D341Med (cell line): Measurements from ENCODE around the gene IRF2.
"Not testable (repeated sequence)": the region's sequence is repeated elsewhere in the genome, so short reads cannot be mapped to it uniquely, and the experiment has no call there.

ENCODE experiments used
- DNase-seq: peaks from one replicate; pipeline ENCODE4 v3.0.0; 2012; ENCODE audit warnings: low spot score

IRF2 gene

DNA sequence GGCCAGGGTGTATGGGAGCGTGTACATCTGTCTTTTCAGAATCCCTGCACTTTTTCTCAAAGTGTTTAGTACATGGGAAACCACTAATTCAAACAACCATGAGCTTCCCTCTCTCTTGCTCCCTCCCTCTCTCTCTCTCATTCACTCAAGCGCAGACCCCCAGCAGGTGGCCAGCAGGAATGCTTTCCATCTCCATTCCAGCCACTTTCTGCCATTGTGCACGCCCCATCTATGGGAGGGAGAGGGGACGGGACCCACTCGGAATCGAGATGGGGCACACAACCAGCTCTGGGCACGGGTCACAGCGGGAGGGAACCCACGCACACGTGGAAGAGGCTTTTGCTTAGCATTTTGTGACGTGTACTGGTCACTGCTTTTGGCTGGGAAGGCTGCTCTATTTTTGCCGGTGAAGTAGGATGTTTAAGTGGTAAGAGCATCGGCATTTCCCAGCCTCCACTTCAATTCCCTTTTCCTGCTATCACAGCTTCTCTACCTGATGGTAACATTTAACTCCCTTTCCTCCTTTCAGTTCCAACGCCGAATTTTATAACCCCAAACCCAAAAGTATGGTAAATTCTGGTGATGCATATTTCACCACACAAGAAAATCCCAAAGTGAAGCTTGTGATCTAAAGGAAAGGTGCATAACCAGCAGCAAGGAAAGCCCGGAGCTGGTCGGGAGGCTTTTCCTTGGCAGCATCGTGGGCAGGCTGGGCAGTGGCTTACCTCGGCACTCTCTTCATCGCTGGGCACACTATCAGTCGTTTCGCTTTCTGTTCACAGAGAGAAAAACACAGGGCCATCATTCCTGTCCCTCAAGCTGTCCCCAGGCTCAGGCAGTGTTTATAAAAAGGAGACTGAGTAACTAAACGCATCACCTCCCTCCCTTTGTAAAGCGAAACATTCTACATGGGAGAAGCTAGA is 84.1 kb downstream of the IRF2 start:
- DNase-seq: no peak

DNA sequence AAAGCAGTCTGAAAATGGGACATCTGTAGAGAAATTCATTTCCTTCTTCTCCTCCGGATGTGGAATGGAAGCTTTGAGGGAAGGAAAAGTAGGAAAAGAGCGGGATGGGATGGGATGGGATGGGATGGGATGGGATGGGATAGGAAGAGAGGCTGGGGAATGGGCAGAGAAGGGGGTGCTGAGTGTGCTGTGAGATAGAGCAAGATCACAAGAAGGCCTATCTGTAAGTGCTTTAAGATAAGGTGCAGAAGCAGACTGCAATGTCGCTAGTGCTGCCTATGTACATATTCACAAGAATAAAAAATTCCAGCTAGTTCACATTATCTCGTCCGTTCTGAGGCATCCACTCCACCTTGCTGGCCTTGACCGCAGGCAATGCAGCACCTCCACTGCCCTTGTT is 86.2 kb downstream of the IRF2 start:
- no peak for DNase-seq

DNA sequence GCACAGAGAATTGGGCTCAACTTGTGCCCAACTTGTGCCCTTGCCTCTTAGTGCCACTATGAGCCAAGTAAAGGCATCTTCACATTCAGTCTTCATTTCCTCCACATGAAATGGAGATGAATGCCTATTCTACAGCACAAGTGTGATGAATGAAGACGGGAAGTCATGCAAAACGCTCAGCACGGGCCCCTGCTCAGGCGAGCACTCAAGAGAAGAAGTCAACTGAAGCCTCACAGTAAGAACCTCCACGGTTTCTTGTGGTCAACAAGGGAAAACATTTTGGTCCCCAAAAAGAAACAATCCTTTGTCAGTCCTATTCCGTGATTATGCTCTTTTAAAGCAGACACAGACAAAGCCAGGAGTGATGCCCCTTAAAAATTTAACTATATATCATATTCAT is 87.0 kb downstream of the IRF2 start:
- no peak for DNase-seq

DNA sequence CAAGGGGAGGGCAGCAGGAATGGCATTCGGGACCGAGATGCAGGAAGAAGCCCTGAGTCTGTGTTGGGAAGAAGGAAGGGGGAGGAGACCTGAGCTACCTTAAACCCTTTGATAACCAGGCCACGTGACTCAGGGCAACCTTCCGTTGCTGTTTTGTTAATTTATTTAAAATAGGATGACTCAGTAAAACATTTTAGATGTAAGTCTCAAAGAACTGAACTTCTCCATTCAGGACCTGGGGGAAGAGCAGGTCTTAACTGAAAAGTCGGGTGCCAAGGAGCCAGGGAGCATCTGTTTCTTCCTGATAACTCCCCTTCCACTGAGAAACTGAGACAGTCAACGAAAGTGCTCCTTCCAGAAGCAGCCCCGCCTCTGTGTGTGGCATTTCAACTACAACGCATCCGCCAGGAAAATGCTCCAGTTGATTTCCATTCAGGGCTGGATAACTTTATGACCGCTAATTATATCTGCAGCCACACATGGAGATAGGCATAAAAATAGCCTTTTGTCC is 88.0 kb downstream of the IRF2 start:
- no peak for DNase-seq

DNA sequence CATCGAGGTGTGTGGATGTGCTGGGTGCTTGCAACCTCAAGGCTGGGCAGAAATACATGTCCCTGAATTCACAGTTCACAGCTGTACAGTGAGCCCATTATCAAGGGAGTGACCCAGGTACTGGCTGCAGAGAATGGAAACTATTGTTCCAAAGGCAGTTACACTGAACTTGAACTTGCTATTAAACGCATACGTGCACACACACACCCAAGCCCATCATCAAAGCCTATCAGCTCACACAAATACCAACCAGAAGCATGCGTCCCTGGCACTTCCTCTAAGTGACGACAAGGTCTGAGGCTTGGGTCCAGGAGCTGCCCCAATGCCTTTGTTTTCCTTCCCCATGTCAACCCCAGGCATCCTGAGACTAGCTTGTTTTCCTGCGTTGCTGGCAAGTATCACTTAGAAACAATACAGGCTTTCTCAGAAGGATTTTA is 88.6 kb downstream of the IRF2 start:
- DNase-seq: no peak

- DNase-seq: no peak
Observed at GRCh38 chr4:184384810-184385557, 89.4 kb downstream of the IRF2 start.

DNA sequence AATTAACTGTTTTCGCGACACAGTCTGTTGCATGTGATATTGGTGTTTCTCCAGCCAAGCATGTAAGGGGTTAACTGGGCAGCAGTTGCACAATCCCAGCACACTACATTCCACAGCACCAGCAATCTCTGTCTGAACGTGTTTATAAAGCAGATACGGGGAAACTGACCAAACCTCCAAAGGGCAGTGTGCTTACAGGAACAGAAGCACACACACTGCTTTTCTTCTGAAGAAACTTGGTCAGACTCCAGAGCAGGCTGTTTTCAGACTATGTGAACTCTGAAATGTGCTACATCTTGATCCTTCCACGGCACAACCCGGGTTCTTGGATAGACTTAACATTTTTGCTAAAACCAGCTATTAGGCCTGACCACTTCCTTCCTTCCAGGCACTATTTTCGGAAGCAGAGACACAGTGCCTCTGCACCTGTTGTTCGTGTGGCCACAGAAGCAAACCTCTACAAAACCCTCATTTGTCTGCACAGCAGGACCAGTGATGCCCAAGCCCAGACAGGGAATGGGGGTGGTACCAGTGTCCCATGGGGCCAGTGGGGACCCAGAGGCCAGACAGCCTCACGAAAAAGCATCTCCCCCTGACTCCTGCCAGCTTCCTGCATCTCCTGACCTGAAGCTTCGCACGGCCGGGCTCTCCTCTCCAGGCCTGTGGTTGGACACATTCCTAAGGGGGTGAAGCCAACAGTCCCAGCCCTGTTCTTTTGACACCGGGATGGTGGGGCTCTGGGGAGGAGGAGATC is 90.1 kb downstream of the IRF2 start:
- DNase-seq: no peak

- no peak for DNase-seq
Observed at GRCh38 chr4:184383497-184384055, 90.8 kb downstream of the IRF2 start.

DNA sequence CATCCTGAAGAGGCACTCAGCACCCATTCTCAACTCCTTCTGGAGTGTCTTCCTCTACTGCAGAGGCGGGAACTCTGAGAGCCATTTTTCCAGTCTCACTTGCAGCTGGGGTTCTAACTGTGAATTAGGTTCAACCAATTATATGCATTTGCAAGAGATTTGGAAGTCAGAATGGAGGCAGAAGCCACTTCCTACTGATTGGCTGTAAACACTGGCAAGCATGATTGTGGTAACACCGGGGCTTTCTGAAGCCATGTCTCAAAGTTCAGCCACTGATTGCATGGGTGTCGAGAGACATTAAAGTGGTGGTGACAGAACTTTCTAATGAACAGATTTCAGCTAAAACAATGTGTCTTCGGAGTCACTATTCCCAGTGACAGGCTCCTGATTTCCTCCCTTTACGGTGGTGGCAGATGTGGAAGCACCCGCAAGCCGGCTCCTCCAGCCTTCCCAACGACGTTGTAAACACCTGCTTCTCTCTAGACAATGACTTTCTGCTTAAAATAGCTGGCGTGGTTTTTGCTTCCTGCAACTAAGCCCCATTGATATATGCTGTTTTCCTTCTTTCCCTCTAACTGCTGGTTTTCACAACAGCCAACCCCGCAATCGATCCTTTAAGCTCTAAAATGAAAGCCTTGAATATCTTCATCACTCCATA is 92.0 kb downstream of the IRF2 start:
- DNase-seq: no peak

- DNase-seq: no peak
Observed at GRCh38 chr4:184380707-184381106, 93.6 kb downstream of the IRF2 start.

DNA sequence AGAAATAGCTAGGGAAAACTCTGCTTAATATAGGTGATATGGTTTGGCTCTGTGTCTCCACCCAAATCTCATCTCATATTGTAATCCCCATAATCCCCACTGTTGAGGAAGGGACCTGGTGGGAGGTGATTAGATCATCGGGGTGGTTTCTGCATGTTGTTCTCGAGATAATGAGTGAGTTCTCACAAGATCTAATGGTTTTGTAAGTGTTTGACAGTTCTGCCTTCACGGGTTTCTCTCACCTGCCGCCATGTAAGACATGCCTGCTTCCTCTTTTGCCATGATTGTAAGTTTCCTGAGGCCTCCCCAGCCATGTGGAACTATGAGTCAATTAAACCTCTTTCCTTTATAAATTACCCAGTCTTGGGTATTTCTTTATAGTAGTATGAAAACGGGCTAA is 94.1 kb downstream of the IRF2 start:
- not testable (repeated sequence) for DNase-seq

- DNase-seq: no peak
Observed at GRCh38 chr4:184376923-184377322, 97.4 kb downstream of the IRF2 start.

DNA sequence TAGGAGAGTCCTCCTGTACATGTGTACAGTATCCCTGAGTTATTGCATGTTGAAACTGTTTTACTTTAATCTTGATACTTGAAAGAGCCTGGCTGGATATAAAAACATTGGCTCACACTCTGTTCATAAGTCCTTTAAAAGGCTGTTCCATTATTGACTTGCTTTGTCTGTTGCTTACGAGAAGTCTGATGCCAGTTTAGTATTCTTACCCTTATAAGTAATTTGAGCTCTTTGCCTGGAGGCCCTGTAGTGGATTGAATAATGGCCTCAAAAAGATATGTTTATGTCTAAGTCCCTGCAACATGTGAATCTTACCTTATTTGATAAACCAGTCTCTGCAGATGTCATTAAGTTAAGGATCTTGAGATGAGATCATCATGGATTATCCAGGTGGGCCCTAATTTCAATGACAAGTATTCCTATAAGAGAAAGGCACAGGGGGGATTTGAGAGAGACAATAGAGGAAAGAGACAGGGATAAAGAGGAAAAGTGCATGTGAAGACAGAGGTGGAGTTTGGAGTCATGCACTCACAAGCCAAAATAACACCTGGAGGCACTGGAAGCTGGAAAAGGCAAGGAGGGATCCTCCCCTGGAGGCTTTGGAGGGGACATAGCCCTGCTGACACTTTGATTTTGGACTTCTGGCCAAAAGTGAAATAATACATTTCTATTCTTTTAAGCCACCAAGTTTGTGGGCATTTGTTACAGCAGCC is 98.1 kb downstream of the IRF2 start:
- DNase-seq: no peak

- not testable (repeated sequence) for DNase-seq
Observed at GRCh38 chr4:184375623-184376022, 98.7 kb downstream of the IRF2 start.

GRCh38 chr4:184375027-184375426 is 99.3 kb downstream of the IRF2 start:
- DNase-seq: no peak

DNA sequence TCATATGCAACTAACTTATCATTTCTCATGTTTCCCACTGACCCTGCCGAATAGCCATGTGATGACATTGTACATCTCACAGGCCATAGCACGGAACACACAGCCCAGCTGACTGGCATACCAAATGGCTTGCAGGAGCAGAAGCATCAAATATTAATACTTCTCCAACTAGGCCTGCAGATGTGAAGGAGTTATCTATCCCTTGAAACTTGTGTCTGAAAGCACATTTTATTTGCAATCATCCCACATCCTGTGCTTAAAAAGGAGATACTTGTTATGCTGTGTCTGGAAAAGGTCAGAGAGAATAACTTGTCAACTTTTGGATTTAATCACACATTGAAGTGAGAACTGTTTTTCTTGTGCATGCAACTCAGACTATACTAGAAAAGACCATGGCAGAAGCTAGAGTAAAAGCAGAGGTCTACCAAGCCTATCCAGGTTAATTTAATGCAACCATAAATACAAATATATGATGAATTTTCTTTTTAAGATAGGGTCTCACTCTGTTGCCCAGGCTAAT is 100.4 kb downstream of the IRF2 start:
- no peak for DNase-seq

GRCh38 chr4:184371390-184371787 is 103.0 kb downstream of the IRF2 start:
- DNase-seq: no peak

DNA sequence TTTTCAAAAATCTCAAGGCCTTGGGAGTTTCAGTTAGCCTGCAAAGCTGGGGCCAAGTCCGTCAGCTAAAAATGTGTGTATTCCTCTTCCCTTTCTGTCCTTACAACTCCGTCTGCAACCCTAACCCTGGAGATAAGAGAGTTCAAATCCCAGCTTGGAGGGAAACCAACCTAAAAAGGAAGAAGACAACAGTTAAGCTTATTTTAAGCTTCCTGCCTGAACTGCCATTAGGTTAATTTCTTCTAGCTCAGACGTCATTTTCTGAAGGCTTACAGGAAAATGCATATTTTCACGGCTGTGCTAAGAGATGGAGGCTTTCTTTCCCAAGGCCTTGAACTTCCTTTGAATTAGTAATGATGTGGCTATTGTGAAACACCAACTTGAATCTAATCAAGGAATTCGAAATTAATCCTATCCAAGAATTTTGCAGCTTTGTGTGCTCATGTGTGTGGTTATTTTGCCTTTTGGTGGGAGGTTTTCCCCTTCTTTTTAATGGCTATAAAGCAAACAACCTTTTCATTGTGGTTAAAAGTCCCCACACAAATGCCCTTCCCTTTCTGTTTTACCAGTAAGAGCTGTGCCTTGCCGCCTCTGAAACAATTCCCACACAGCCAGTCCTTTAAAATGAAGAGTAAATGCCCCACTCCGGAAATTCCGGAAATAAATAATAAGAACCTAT is 103.5 kb downstream of the IRF2 start:
- DNase-seq: no peak

- no peak for DNase-seq
Observed at GRCh38 chr4:184369871-184370270, 104.5 kb downstream of the IRF2 start.

DNA sequence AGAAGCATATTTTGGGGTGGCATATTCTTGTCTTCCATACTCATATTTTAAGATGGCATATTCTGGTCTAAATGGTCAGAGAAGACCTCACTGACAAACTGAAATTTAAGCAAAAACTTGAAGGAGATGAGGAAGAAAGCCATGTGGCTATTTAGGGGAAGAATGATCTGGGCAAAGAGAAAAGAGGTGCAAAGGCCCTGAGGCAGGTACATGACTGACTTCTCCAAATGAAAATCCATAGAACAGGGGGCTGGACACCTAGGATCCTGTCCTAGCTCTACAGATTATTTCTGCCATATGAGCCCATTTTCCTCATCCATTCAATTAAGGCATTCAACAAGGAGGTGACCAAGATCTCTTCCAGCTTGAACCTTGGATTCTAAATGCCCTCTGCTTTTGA is 105.6 kb downstream of the IRF2 start:
- no peak for DNase-seq
